Immature natural killer cell (primary cell): ENCODE data around the gene CRY1. TPM values are rescaled to one million over a fixed set of nuclear protein-coding genes. Genes with fewer than 3 reads are reported as not detected.

Experiments
- DNase-seq, 3 donors: peaks; one replicate each; pipeline ENCODE4 v3.0.0; 2022; ENCODE audit warnings: mixed read lengths in 1 of 3
- H3K27ac Mint-ChIP-seq, 6 donors: one replicate each; pipeline ENCODE4 v1.8.0; 2020; ENCODE audit warnings: mixed read lengths in 6 of 6, mild to moderate bottlenecking in 5 of 6, inconsistent platforms in 4 of 6, moderate library complexity in 3 of 6
- H3K27me3 Mint-ChIP-seq, 3 donors: one replicate each; pipeline ENCODE4 v1.8.0; 2020 to 2021; ENCODE audit warnings: low read depth in 3 of 3, mild to moderate bottlenecking in 3 of 3, mixed read lengths in 3 of 3, moderate library complexity in 3 of 3, inconsistent platforms in 1 of 3
- H3K36me3 Mint-ChIP-seq, 3 donors: one replicate each; pipeline ENCODE4 v1.8.0; 2020; ENCODE audit warnings: mixed read lengths in 3 of 3, inconsistent platforms in 2 of 3, mild to moderate bottlenecking in 2 of 3
- H3K4me1 Mint-ChIP-seq, 2 donors: one replicate each; pipeline ENCODE4 v1.8.0; 2020; ENCODE audit warnings: inconsistent platforms in 2 of 2, mild to moderate bottlenecking in 2 of 2, mixed read lengths in 2 of 2, moderate library complexity in 1 of 2
- H3K4me3 Mint-ChIP-seq, 5 donors: one replicate each; pipeline ENCODE4 v1.8.0; 2020; ENCODE audit warnings: mild to moderate bottlenecking in 5 of 5, mixed read lengths in 5 of 5, inconsistent platforms in 3 of 5, moderate library complexity in 3 of 5
- H3K9me3 Mint-ChIP-seq, 6 donors: one replicate each; pipeline ENCODE4 v1.8.0; 2020; ENCODE audit warnings: mild to moderate bottlenecking in 6 of 6, mixed read lengths in 6 of 6, inconsistent platforms in 4 of 6, moderate library complexity in 3 of 6
- polyA plus RNA-seq, 3 donors: library from polyadenylated mRNA; unstranded; fragments of 300-500 nt; fragmentation: Illumina TruSeq; gene quantifications; one replicate each; pipeline ENCODE4 v1.2.3, GENCODE V29; 2021

CRY1 gene
- polyA plus RNA-seq, 3 donors from 2014 or later = 37.1 to 39.8 (median 39.3) TPM

GRCh38 chr12:107101651-107102050 lies 8.3 kb upstream of the CRY1 start:
- peaks cover 2 to 5% (median 3%) of the 10 kb centered on the region in 3 donors for H3K27me3 Mint-ChIP-seq

GRCh38 chr12:107099917-107100316 lies 6.6 kb upstream of the CRY1 start:
- no peaks in the 10 kb centered on the region for H3K9me3 Mint-ChIP-seq
- no peak for DNase-seq
- no peak overlapping the region for H3K27ac Mint-ChIP-seq
- no peak overlapping the region for H3K4me3 Mint-ChIP-seq
- peaks cover 2 to 5% (median 4%) of the 10 kb centered on the region in 3 donors for H3K27me3 Mint-ChIP-seq
- peaks cover 0 to 5% of the 10 kb centered on the region in 2 donors for H3K4me1 Mint-ChIP-seq
- H3K36me3 Mint-ChIP-seq = peaks cover 0 to 3% (median 0%) of the 10 kb centered on the region in 3 donors

More at GRCh38 chr12:107101651-107102050, 8.3 kb upstream of the CRY1 start:
- Mint-ChIP-seq H3K9me3 (no peaks in the 10 kb centered on the region), H3K36me3 (peaks cover 0 to 3% (median 0%) of the 10 kb centered on the region in 3 donors), H3K27ac (peak overlapping the region in 1 of 6 donors; percentile 3), H3K4me3 (no peak overlapping the region), H3K4me1 (peaks cover 0 to 5% of the 10 kb centered on the region in 2 donors)
- DNase-seq = no peak

- H3K27me3 Mint-ChIP-seq = peaks cover 10 to 14% (median 11%) of the 10 kb centered on the region in 3 donors
- H3K4me3 Mint-ChIP-seq = no peak overlapping the region
- H3K27ac Mint-ChIP-seq = no peak overlapping the region
- no peaks in the 10 kb centered on the region for H3K9me3 Mint-ChIP-seq
- peaks cover 10 to 13% of the 10 kb centered on the region in 2 donors for H3K4me1 Mint-ChIP-seq
- peaks cover 0 to 3% (median 0%) of the 10 kb centered on the region in 3 donors for H3K36me3 Mint-ChIP-seq
- DNase-seq = no peak
These were observed 3.2 kb upstream of the CRY1 start for GRCh38 chr12:107096571-107096970.

GRCh38 chr12:107094183-107094448 lies 767 bp upstream of the CRY1 start:
- Mint-ChIP-seq H3K36me3 (peaks cover 0 to 3% (median 0%) of the 10 kb centered on the region in 3 donors), H3K4me1 (peaks cover 10 to 13% of the 10 kb centered on the region in 2 donors), H3K27me3 (peaks cover 10 to 14% (median 11%) of the 10 kb centered on the region in 3 donors), H3K9me3 (no peaks in the 10 kb centered on the region), H3K27ac (no peak overlapping the region), H3K4me3 (no peak overlapping the region)
- DNase-seq = no peak

- H3K9me3 Mint-ChIP-seq = no peaks in the 10 kb centered on the region
- no peak overlapping the region for H3K4me3 Mint-ChIP-seq
- H3K27ac Mint-ChIP-seq = no peak overlapping the region
- H3K4me1 Mint-ChIP-seq = peaks cover 11 to 25% of the 10 kb centered on the region in 2 donors
- peak; percentile 65 to 69 (median 66) for DNase-seq
- H3K36me3 Mint-ChIP-seq = peaks cover 0 to 3% (median 0%) of the 10 kb centered on the region in 3 donors
- H3K27me3 Mint-ChIP-seq = peaks cover 9 to 14% (median 10%) of the 10 kb centered on the region in 3 donors
These were observed 506 bp downstream of the CRY1 start for GRCh38 chr12:107092669-107093416.

GRCh38 chr12:107091989-107092641 lies 1.2 kb downstream of the CRY1 start:
- H3K36me3 Mint-ChIP-seq = no peaks in the 10 kb centered on the region
- no peaks in the 10 kb centered on the region for H3K9me3 Mint-ChIP-seq
- peaks cover 6 to 14% (median 9%) of the 10 kb centered on the region in 3 donors for H3K27me3 Mint-ChIP-seq
- DNase-seq = peak; percentile 47 to 57 (median 52)
- no peak overlapping the region for H3K27ac Mint-ChIP-seq
- peaks cover 13 to 31% of the 10 kb centered on the region in 2 donors for H3K4me1 Mint-ChIP-seq
- H3K4me3 Mint-ChIP-seq = no peak overlapping the region

GRCh38 chr12:107091381-107091780 lies 2.0 kb downstream of the CRY1 start:
- H3K27ac Mint-ChIP-seq = no peak overlapping the region
- peaks cover 0 to 3% (median 0%) of the 10 kb centered on the region in 3 donors for H3K36me3 Mint-ChIP-seq
- H3K9me3 Mint-ChIP-seq = no peaks in the 10 kb centered on the region
- no peak overlapping the region for H3K4me3 Mint-ChIP-seq
- H3K4me1 Mint-ChIP-seq = peaks cover 15 to 38% of the 10 kb centered on the region in 2 donors
- peaks cover 6 to 19% (median 9%) of the 10 kb centered on the region in 3 donors for H3K27me3 Mint-ChIP-seq
- no peak for DNase-seq

GRCh38 chr12:107090711-107091110 lies 2.6 kb downstream of the CRY1 start:
- DNase-seq = no peak
- peaks cover 6 to 19% (median 9%) of the 10 kb centered on the region in 3 donors for H3K27me3 Mint-ChIP-seq
- no peak overlapping the region for H3K4me3 Mint-ChIP-seq
- H3K4me1 Mint-ChIP-seq = peaks cover 15 to 44% of the 10 kb centered on the region in 2 donors
- H3K9me3 Mint-ChIP-seq = no peaks in the 10 kb centered on the region
- H3K36me3 Mint-ChIP-seq = peaks cover 0 to 3% (median 0%) of the 10 kb centered on the region in 3 donors
- H3K27ac Mint-ChIP-seq = no peak overlapping the region

- Mint-ChIP-seq H3K9me3 (no peaks in the 10 kb centered on the region), H3K27ac (no peak overlapping the region), H3K4me1 (peaks cover 8 to 43% of the 10 kb centered on the region in 2 donors), H3K4me3 (no peak overlapping the region), H3K36me3 (peaks cover 0 to 3% (median 0%) of the 10 kb centered on the region in 3 donors), H3K27me3 (peaks cover 5 to 11% (median 5%) of the 10 kb centered on the region in 3 donors)
- no peak for DNase-seq
These were observed 4.4 kb downstream of the CRY1 start for GRCh38 chr12:107088912-107089311.

GRCh38 chr12:107086314-107086713 lies 7.0 kb downstream of the CRY1 start:
- no peak overlapping the region for H3K27ac Mint-ChIP-seq
- peaks cover 2 to 5% (median 5%) of the 10 kb centered on the region in 3 donors for H3K27me3 Mint-ChIP-seq
- peaks cover 0 to 3% (median 0%) of the 10 kb centered on the region in 3 donors for H3K36me3 Mint-ChIP-seq
- peaks cover 7 to 39% of the 10 kb centered on the region in 2 donors for H3K4me1 Mint-ChIP-seq
- peaks cover 0 to 7% (median 0%) of the 10 kb centered on the region in 6 donors for H3K9me3 Mint-ChIP-seq
- DNase-seq = no peak
- no peak overlapping the region for H3K4me3 Mint-ChIP-seq

- no peak for DNase-seq
- Mint-ChIP-seq H3K27ac (no peak overlapping the region), H3K9me3 (peaks cover 0 to 7% (median 0%) of the 10 kb centered on the region in 6 donors), H3K4me1 (peaks cover 5 to 21% of the 10 kb centered on the region in 2 donors), H3K36me3 (peaks cover 0 to 3% (median 0%) of the 10 kb centered on the region in 3 donors), H3K4me3 (no peak overlapping the region), H3K27me3 (peaks cover 2 to 5% (median 4%) of the 10 kb centered on the region in 3 donors)
These were observed 11.6 kb downstream of the CRY1 start for GRCh38 chr12:107081778-107082177.

GRCh38 chr12:107080299-107080698 lies 13.1 kb downstream of the CRY1 start:
- Mint-ChIP-seq H3K4me1 (peaks cover 2 to 16% of the 10 kb centered on the region in 2 donors), H3K36me3 (no peaks in the 10 kb centered on the region), H3K27ac (no peak overlapping the region)

GRCh38 chr12:107079172-107080011 lies 14.0 kb downstream of the CRY1 start:
- no peak overlapping the region for H3K27ac Mint-ChIP-seq
- H3K4me1 Mint-ChIP-seq = peaks cover 2 to 14% of the 10 kb centered on the region in 2 donors
- peaks cover 0 to 7% (median 0%) of the 10 kb centered on the region in 6 donors for H3K9me3 Mint-ChIP-seq
- H3K27me3 Mint-ChIP-seq = peaks cover 0 to 5% (median 4%) of the 10 kb centered on the region in 3 donors
- no peaks in the 10 kb centered on the region for H3K36me3 Mint-ChIP-seq
- DNase-seq = peak in 2 of 3 donors; percentile 17 to 30
- H3K4me3 Mint-ChIP-seq = no peak overlapping the region

More at GRCh38 chr12:107080299-107080698, 13.1 kb downstream of the CRY1 start:
- H3K4me3 Mint-ChIP-seq = no peak overlapping the region
- no peak for DNase-seq
- H3K9me3 Mint-ChIP-seq = peaks cover 0 to 7% (median 0%) of the 10 kb centered on the region in 6 donors
- H3K27me3 Mint-ChIP-seq = peaks cover 0 to 5% (median 4%) of the 10 kb centered on the region in 3 donors
